NCI-H2227 treated with DMSO at 0.1 percent for 48 hours (cell line): Measurements from ENCODE around the gene CABYR.
A peak's percentile ranks its signal among the peaks of the same experiment; 100 is the strongest.
"Not testable (repeated sequence)": the region's sequence is repeated elsewhere in the genome, so short reads cannot be mapped to it uniquely, and the experiment has no call there.

ENCODE experiments used
- DNase-seq: peaks from one replicate; lab custom pipeline; 2025; lab: John Stamatoyannopoulos, UW

The CABYR gene

DNA sequence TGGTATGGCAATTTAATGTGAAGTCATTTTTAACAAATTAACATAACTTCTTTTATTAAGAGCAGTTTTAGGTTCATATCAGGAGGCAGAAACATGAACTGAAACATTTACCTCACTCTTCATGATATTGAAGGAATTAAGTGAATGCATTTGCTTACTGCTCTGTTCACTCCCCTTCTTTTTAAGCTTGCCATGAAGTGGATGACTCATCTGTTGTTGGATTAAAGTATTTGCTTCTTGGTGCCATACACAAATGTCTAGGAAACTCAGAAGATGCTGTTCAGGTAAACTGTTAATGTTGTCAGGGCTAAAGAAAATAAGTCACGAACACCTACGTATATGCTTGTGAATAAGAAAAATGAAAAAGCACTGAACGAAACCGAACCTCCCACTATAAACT is 10.2 kb upstream of the CABYR start:
- no peak for DNase-seq

DNA sequence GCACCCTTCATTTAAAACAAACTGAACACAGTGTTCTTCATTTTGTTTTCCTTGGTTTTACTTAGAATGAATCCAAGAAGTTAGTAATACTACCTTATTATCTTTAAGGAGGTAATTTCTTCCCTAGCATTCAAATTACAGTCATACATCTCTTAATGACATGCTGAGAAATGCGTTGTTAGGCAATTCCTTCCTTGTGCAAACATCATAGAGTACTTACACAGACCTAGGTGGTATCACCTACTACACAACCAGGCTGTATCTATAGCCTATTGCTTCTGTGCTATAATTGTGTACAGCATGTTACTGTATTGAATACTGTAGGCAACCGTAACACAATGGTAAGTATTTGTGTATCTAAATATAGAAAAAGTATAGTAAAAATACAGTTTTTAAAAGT is 8.4 kb upstream of the CABYR start:
- no peak for DNase-seq

DNA sequence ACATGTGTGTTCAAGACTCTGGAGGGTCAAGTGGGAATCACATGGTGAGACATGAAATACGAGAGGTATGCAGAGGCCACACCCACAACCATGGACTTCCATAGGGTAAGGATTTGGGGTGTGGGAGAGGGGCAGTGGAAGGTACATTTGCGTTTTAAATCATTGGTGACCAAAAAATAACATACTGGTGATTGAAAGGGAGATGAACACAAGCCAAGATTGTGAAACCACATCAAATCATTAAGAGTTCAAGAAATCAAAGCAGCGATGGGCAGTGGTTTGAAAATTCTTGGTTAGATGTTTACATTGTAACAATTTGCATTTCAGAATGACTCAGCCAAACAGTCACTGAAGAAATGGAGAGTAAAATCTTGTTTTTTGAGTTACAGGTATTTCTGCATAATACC is 1.9 kb upstream of the CABYR start:
- no peak for DNase-seq

DNA sequence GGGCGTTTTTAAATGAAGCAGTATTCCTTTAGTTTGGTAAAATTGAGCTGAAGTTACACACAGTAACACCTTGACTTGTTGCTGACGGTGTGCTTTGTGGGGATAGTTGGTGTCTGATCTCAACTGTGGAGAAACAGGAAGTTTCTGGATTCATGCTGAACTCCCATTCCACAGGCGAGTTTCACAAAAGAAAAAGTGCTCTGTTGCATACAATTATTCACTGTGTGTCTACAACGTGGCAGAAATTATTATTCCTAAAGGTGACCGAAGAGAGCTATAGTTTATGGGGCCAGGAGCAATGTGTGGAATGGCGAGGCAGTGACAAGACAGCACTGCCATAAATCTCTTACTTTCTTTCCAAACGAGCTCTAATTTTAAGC is 463 bp upstream of the CABYR start:
- DNase-seq, result no peak

DNA sequence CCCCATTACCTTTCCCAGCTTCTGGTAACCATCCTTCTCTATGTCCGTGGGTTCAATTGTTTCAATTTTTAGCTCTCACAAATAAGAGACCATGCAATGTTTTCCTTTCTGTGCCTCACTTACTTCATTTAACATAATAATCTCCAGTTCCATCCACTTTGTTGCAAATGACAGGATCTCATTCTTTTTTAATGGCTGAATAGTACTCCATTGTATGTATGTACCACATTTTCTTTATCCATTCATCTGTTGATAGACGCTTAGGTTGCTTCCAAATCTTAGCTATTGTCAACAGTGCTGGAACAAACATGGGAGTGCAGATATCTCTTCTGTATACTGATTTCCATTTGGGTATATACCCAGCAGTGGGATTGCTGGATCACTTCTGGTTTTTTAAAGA is 1.8 kb downstream of the CABYR start:
- DNase-seq, result no peak

DNA sequence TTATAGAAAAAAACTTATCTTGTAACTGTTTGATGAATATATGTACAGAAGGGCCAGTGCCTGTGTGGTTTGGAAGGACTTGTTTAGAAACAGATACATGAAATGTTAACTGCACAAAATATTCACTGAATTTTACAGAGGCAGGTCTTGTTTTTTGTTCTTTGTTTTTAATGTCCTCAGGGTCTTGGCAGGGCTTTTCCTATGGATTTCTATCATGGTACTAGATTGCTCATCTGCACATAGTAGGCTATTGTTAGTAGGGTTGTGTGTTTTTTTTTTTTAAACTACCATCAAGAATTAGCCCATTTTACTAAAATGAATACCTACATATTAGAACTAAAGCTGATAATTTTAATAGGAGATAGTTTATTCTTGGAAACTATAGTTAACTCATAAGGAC is 3.5 kb downstream of the CABYR start:
- no peak for DNase-seq

DNA sequence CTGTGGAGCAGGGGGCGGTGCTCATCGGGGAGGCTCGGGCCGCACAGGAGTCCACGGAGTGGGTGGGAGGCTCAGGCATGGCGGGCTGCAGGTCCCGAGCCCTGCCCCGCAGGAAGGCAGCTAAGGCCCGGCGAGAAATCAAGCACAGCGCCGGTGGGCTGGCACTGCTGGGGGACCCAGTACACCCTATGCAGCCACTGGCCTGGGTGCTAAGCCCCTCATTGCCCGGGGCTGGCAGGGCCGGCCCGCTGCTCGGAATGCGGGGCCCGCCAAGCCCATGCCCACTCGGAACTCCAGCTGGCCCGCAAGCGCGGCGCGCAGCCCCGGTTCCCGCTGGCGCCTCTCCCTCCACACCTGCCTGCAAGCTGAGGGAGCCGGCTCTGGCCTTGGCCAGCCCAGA is 10.7 kb downstream of the CABYR start:
- not testable (repeated sequence) for DNase-seq

DNA sequence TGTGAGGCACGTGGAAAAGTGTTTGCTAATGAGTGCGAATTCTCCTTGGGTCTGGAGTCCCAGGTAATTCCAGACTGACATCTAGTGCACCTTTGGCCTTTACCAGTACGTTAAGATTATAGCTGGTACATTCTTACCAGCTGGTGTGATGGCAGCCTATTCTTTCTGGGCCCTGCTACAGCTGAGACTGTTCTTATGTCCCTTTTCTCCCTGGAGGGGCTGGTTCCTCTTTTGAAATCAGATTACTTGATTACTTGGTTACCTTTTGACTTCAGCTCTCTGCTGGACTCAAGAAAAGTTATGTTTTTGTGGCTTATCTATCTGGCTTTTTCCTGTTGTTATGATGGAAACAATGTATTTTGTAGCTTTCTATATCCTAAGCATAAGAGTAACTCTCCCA is 14.5 kb downstream of the CABYR start:
- no peak for DNase-seq

DNA sequence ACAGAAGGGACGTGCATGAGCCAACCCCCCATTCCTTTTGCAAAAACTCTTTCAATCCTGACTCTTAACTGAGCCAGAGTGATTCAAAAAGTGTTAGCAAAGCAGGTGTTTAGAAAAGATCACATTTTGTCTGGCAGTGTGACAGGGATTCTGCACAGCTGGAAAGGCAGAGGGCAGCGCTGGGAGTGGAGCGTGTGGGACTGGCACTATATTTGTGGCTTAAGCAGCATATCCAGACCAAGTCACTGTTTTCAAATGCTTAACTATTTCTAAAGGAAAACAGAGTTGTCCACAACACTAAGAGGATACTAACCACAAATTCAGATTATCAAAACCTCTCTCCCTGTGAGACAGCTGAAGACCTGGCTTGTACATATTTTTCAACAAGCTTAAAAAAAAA is 19.0 kb downstream of the CABYR start:
- no peak for DNase-seq

DNA sequence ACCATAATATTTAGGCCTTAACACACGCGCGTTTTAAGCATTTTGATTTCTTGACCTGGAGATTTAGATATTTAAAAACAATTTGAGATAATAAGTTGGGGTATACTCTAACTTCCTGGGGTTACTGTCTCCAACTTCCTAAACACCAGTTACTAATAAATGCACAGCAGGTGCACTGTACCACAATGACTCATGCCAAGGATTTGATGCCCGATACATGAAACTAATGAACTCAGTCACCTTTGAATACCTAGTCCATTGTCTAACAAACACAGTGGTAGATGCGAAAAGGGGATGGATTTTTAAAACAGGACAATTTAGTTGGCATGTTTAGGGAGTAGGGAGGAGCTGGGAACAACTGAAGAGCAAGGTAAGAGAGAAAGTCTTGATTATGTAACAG is 21.2 kb downstream of the CABYR start:
- no peak for DNase-seq

DNA sequence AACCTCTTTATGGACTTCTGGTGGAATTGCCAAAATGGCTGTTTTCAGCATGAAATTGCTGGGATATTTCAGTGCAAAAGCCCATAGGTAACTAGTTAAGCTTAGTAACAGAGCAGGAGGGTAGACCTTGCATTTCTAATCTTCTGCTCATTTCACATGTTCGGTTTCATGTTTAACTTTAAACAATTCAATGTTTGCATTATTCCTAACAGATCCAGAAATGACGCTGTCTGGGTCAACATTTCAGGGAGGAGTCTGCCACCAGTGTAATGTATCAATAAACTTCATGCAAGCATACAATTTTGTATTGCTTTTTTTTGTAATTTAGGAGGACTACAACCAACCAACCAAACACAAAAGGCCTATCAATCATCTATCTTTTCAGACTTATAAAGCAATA is 22.4 kb downstream of the CABYR start:
- no peak for DNase-seq

DNA sequence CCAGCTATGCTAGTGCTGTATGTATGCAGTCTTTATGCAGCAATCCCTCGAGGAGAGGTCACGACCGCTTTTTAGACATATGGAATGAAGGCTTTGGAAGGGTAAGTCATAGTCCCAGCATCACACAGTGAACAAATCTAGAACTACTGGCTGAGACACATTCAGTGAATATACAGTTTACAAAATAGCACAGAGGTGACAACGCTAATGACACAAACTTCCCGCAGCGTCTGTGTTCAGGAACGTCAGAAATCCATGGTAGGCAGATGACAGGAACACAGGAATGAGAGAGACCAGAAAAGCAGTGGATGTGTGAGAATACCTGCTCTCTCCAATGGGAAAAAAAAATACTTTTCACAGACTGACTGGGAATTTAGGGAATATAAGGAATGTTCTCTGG is 29.6 kb downstream of the CABYR start:
- DNase-seq, result no peak

DNA sequence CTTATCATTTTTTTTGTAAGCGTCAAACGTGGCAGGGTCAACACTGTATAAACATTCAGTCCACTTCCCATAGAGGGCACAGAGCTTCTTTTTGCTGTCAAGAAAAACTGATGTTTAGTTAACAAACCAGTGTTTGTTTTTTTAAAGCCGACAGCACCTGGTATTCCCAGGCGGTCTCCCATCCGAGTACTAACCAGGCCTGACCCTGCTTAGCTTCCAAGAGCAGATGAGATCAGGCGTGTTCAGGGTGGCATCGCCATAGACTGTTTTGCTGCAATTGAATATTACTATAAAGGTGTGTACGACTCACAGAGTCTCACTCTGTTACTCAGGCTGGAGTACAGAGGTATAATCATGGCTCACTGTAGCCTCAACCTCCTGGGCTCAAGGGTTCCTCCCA is 31.5 kb downstream of the CABYR start:
- DNase-seq, result no peak

DNA sequence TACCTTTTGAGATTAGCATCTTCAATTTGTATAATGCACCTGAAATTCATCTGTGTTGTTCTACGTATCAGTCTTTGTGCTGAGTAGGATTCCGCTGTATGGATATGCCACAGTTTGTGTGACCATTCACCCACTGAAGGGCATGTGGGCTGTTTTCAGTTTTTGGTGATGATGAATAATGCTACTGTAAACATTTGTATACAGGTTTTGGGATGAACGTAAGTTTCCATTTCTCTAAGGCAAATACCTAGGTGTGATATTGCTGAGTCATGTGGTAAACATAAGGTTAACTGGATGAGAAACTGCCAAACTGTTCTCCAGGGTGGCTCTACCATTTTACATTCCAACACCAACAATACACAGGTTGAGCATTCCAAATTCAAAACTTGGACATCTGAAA is 35.1 kb downstream of the CABYR start:
- no peak for DNase-seq

DNA sequence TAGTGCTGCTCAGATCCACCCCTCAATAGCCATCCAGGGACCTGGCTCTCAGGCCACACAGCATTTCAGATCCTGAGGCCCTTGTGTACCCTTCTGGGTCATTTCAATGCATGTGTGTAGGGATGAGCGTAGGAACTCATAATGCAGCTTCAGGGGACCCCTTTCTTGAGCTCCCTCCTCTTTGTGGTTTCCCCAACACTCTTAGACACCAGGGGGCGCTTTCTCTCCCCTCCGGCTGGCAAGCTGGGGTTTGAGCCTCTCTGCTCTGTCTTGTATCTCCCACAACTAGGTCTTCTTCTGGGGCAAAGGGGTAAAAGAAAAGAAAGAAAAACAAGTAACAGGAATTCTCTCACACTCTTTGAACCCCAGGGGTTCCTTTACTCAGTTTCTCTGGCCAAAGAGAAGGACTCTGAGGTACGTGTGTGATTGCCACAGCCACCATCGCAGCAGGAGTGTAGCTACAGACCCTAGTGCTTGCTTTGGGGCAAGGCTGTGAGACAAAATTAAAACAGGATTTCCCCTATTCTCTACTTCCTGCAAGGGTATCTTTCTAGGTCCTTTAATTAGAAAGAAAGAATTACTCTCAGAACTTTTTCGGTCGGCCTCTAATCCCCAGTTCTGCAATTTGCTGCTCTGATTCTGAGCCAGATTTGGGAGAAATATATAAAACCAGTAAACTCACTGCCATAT is 38.0 kb downstream of the CABYR start:
- DNase-seq, result peak; percentile 30

DNA sequence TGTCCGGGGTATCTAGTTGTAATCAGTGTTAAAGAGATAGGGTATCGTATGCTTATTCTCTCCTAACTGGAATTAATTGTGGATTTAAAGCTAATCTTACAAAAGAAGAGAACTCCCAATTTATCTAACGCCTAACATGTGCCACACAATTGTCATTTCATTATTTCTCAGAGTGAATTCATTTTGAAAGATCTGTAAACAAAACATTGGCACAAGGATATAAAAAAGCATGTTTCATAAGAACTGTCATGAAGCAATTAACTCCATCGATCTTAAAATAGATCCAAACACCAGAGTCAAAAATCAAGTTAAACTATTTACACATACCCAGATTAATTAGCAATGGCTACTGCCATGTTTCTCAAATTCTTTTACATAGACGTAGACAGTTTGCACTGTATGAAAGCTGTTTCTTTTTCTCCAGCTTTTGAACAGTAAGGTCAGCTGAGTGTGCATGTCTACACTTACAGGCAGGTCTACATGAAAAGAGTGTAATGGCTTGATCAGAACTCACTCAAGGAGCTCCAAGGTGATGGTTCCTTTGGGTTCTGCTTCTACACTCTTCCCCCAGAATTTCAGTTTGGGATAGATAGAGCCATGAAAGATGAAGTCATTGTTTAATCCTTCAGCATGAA is 38.8 kb downstream of the CABYR start:
- DNase-seq, result no peak

DNA sequence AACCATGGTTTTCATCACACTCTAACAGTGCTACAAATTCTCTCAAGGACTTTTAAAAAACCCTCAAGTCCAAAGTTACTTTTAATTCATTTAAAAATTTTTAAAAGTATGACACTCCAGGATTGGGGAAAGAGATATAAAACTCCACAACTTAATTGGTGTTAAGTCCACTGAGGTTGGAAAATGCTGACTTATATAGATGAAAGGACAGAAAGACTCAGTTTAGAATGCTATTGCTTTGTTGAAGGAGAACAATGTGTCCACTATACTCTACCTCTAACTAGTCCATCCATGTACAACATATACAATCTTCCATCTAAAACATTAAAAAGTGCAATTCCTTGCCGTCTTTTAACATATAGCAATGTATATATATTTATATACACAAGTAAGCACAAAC is 41.2 kb downstream of the CABYR start:
- DNase-seq, result no peak

DNA sequence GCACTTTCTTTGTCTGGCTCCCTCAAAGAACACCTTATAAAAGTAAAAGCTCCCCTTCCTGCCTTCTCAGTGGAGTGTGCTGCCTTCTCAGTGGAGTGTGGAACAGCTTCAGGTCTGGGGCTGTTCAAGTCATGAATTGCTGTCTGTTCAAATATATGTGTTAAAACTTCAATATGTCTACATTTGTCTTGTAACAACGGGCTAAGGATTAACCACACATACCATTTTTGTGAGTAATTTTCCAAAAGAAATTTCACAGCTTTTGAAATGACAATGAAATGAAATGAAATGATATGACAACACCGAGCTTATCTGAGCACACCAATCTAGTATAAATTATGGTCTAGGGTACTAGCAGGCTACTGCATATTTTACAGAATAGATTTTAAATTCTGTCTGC is 42.9 kb downstream of the CABYR start:
- DNase-seq, result no peak

DNA sequence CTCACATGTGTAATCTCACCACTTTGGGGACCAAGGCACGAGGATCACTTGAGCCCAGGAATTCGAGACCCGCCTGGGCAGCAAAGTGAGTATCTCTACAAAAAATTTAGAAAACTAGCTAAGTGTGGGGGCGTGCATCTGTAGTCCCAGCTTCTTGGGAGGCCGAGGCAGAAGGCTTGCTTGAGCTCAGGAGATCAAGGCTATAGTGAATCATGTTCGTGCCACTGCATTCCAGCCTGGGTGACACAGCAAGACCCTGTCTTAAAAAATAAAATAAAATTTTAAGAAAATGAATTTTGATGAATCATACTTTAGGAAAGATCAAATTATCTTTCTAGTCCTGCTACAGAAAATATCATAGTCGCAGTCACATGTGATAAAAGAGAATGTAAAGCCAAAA is 46.9 kb downstream of the CABYR start:
- DNase-seq, result no peak

DNA sequence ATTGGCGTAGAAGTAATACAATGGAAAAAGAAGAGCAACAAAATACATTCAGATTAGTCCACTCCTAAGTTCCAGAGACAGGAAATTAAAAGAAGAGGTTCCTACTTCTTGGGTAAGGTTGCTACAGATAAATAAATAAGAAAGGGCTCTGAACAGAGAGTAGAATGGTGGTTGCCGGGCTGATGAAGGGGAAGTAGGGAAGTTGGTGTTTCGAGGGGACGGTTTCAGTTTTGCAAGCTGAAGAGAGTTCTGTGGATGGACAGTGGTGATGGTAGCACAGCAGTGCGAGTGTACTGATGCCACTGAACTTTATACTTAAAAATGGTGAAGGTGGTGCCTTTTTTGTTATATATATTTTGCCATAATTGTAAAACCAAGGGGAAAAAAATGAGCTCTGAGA is 48.2 kb downstream of the CABYR start:
- no peak for DNase-seq

DNA sequence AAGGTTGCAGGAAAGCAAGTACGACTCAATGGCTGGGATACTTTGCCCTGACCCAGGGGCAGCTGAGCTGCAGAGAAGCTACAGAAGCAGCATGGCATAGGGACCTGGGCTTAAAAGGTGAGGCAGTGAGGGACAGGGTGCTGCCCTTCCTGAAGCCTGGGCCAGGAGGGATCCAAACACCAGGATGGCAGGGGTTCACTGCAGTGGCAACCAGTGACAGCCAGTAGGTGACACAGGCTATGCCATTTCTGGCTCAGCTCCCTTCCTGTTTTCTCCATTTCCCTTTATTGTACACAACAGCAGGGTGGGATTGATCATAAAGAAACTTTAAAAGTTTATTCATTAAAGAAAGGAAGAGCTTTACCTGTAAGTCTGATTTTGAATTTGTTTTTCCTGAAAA is 48.8 kb downstream of the CABYR start:
- no peak for DNase-seq

DNA sequence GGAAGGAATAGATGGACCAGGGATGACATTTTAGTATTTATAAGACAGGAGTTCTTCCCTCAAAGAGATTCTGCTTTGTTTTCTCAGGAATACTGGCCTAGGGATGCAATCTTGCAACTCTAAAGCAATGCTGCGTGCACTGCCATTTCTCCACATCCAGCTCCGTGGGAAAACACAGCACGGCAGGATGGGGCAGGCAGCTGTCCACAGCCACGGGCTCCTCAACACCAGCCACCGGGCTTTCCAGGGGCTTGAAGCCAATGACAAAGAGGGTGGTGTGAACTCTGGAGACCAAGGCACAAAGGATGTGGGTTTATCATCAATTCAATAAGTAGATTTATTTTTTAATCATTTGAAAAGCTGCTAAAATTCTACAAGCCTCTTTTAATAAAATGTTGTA is 49.3 kb downstream of the CABYR start:
- DNase-seq, result no peak

DNA sequence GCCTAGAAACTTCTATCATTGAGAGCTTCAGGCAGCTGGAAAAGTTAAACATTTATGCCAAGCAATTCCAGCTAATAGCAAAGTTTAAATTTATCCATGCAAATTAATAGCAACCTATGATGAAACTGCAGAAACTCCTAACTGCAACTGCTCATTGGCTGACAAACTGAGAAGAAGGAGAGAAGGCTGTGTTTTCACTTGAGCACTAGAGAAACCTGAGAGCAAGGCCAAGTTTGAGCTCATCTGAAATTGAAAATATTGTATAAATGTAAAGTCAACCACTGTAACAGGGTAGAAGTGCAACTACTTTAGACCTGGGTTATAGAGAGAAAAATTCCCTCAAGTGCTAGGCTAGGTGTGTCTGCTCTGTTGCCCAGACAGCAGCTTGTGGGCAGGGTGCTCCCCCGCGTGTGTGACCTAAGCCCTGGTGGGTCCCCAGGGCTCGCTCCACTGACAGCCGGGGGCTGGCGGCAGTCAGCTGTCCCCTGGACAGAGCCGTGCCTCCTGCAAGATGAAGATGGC is 50.2 kb downstream of the CABYR start:
- DNase-seq, result no peak
